HepG2 (cell line): ENCODE measurements around the gene SIGLEC1. TPM values are rescaled to one million over a fixed set of nuclear protein-coding genes. Genes with fewer than 3 reads are reported as not detected.

Experiments
- DR1 ChIP-seq: sonication (generic); formaldehyde crosslinking; IDR thresholded peaks from 2 replicates; pipeline ENCODE4 v1.8.0; 2021; ENCODE audit warnings: mild to moderate bottlenecking, missing genetic modification reagents, inconsistent platforms
- EP300 ChIP-seq, 3 experiments: sonication (generic) in 1 of 3; formaldehyde crosslinking in 1 of 3; IDR thresholded peaks; 2 replicates each; pipeline versions ENCODE4 v1.5.1 to v1.6.1; 2011 to 2020; ENCODE audit warnings: low read depth in 2 of 3, low read length in 2 of 3, borderline replicate concordance in 1 of 3, improper control_type of control experiment in 1 of 3, mild to moderate bottlenecking in 1 of 3, missing genetic modification reagents in 1 of 3, moderate library complexity in 1 of 3
- HNRNPLL ChIP-seq: fragments of 200-400 bp; formaldehyde crosslinking; IDR thresholded peaks from 2 replicates; pipeline ENCODE4 v1.6.1; 2017; ENCODE audit warnings: mild to moderate bottlenecking, low read depth, low read length; ENCODE audit not compliant: poor library complexity, severe bottlenecking
- MZF1 ChIP-seq: sonication (generic); formaldehyde crosslinking; IDR thresholded peaks from 2 replicates; pipeline ENCODE4 v1.8.1; 2023; ENCODE audit warnings: mild to moderate bottlenecking, missing genetic modification reagents, borderline replicate concordance
- PRMT3 ChIP-seq: sonication (generic); formaldehyde crosslinking; IDR thresholded peaks from 2 replicates; pipeline ENCODE4 v1.8.1; 2022; ENCODE audit warnings: low read depth, mild to moderate bottlenecking, moderate library complexity, missing genetic modification reagents, borderline replicate concordance
- RORA ChIP-seq: sonication (generic); formaldehyde crosslinking; IDR thresholded peaks from 2 replicates; pipeline ENCODE4 v1.5.0; 2020; ENCODE audit warnings: mild to moderate bottlenecking, missing genetic modification reagents, moderate library complexity
- TMF1 ChIP-seq: sonication (generic); formaldehyde crosslinking; IDR thresholded peaks from 2 replicates; pipeline ENCODE4 v1.8.1; 2022; ENCODE audit warnings: low read depth, missing genetic modification reagents
- ZNF281 ChIP-seq: sonication (generic); formaldehyde crosslinking; IDR thresholded peaks from 2 replicates; pipeline ENCODE4 v1.4.0; 2020; ENCODE audit warnings: missing genetic modification reagents, borderline replicate concordance
- ZNF407 ChIP-seq: sonication (generic); formaldehyde crosslinking; IDR thresholded peaks from one replicate; pipeline ENCODE4 v1.5.1; 2020; ENCODE audit warnings: mild to moderate bottlenecking, missing genetic modification reagents; ENCODE audit errors: not compliant biosample characterization
- ZNF644 ChIP-seq: IDR thresholded peaks from 2 replicates; pipeline ENCODE4 v1.6.1; 2016; ENCODE audit warnings: low read depth
- ZNF780A ChIP-seq: sonication (generic); formaldehyde crosslinking; IDR thresholded peaks from 2 replicates; pipeline ENCODE4 v1.8.0; 2022; ENCODE audit warnings: mild to moderate bottlenecking, missing genetic modification reagents, moderate library complexity
- polyA plus RNA-seq, 8 experiments: library from polyadenylated mRNA; depleted of rRNA in 3 of 8; stranded (reverse) in 7 of 8; unstranded in 1 of 8; fragments of >200 nt; fragmentation: Illumina TruSeq in 4 of 8; extraction: Trizol in 4 of 8; gene quantifications; 2 replicates each; pipeline versions ENCODE4 v1.2.1 to v1.2.3, GENCODE V29; 2011 to 2016; ENCODE audit warnings: low read depth in 4 of 8, missing spikeins in 1 of 8, mixed read lengths in 1 of 8; ENCODE audit not compliant: insufficient read depth in 1 of 8
- total RNA-seq, 5 experiments: library from RNA; depleted of rRNA; stranded (reverse); fragments of >200 nt; fragmentation: Illumina TruSeq; extraction: Trizol; gene quantifications; 2 replicates each; pipeline ENCODE4 v1.2.3, GENCODE V29; 2016; ENCODE audit warnings: low read depth in 1 of 5

Gene SIGLEC1
- total and polyA plus RNA-seq, 2 of the 13 experiments (the other 11 are each of a cell fraction or from before 2014, with no cell fraction given): 0.01 TPM; not detected in 1

GRCh38 chr20:3739054-3739925, 26.9 kb upstream of the SIGLEC1 start (continued):
- TF ChIP-seq ZNF644 (no peak), MZF1 (no peak), DR1 (CRISPR knock-in tag) (no peak), TMF1 (CRISPR knock-in tag) (no peak), RORA (no peak), HNRNPLL (no peak), EP300 (IDR thresholded peaks at IDR 0.05; ENCODE audit: low read depth in 2 of 2, low read length in 2 of 2) (no peak), EP300 (CRISPR knock-in tag; IDR thresholded peaks at IDR 0.05; ENCODE audit: borderline replicate concordance) (no peak), ZNF281 (CRISPR knock-in tag) (no peak), ZNF780A (no peak), ZNF407 (CRISPR knock-in tag) (no peak), PRMT3 (CRISPR knock-in tag) (no peak)
